ENCODE data around the gene FAAH2. TPM values are rescaled to one million over a fixed set of nuclear protein-coding genes. Genes with fewer than 3 reads are reported as not detected.
"Not testable (repeated sequence)": the region's sequence is repeated elsewhere in the genome, so short reads cannot be mapped to it uniquely, and the experiment has no call there.

FAAH2 gene
- total RNA-seq, 4 donors from 2014 or later: 7.4 to 13.7 (median 12.4) TPM

GRCh38 chrX:57289089-57289488, 2.6 kb downstream of the FAAH2 start:
- Histone ChIP-seq H3K4me3 (replicated peaks in 1 of 3) (no peak overlapping the region), H3K4me1 (no peaks in the 10 kb centered on the region), H3K36me3 (no peaks in the 10 kb centered on the region), H3K27ac (no peak overlapping the region), H3K27me3 (no peaks in the 10 kb centered on the region), H3K9me3 (no peaks in the 10 kb centered on the region)
- no peak for TF ChIP-seq CTCF (IDR thresholded peaks at IDR 0.05)
- TF ChIP-seq POLR2A (IDR thresholded peaks at IDR 0.05): no peak
- DNase-seq: no peak
- 71 to 85% methylated on average over 1 of the region's 1 CpG for WGBS, 2 donors
- intact Hi-C loops (cut with DNase I): no loop called here

GRCh38 chrX:57294961-57295360, 8.5 kb downstream of the FAAH2 start:
- TF ChIP-seq CTCF (IDR thresholded peaks at IDR 0.05): no peak
- no peak for TF ChIP-seq POLR2A (IDR thresholded peaks at IDR 0.05)
- H3K4me1 ChIP-seq: no peaks in the 10 kb centered on the region

GRCh38 chrX:57295679-57296078, 9.2 kb downstream of the FAAH2 start:
- H3K9me3 ChIP-seq; DNase-seq; H3K27me3 ChIP-seq; H3K4me1 ChIP-seq; H3K4me3 ChIP-seq (replicated peaks in 1 of 3); intact Hi-C loops (cut with DNase I); H3K36me3 ChIP-seq; H3K27ac ChIP-seq: not testable (repeated sequence)
- 97 to 100% methylated on average over 1 to 5 of the region's 6 CpGs for WGBS, 2 donors

More at GRCh38 chrX:57294961-57295360, 8.5 kb downstream of the FAAH2 start:
- H3K27me3 ChIP-seq: no peaks in the 10 kb centered on the region
- H3K4me3 ChIP-seq (replicated peaks in 1 of 3): no peak overlapping the region
- no peak for DNase-seq
- no peaks in the 10 kb centered on the region for H3K36me3 ChIP-seq
- no peaks in the 10 kb centered on the region for H3K9me3 ChIP-seq
- H3K27ac ChIP-seq: no peak overlapping the region
- intact Hi-C loops (cut with DNase I): no loop called here

GRCh38 chrX:57313583-57314215, 27.2 kb downstream of the FAAH2 start:
- no peak for TF ChIP-seq CTCF (IDR thresholded peaks at IDR 0.05)
- TF ChIP-seq POLR2A (IDR thresholded peaks at IDR 0.05): no peak
- Histone ChIP-seq H3K27me3 (no peaks in the 10 kb centered on the region), H3K9me3 (no peaks in the 10 kb centered on the region), H3K36me3 (no peaks in the 10 kb centered on the region), H3K27ac (no peak overlapping the region), H3K4me3 (replicated peaks in 1 of 3) (no peak overlapping the region), H3K4me1 (no peaks in the 10 kb centered on the region)
- WGBS, 2 donors: 88 to 93% methylated on average over 2 of the region's 2 CpGs
- no peak for DNase-seq
- intact Hi-C loops (cut with DNase I): no loop called here

- intact Hi-C loops (cut with DNase I): no loop called here
- DNase-seq: no peak
- no peaks in the 10 kb centered on the region for H3K36me3 ChIP-seq
- H3K4me3 ChIP-seq (replicated peaks in 1 of 3): no peak overlapping the region
- H3K27me3 ChIP-seq: no peaks in the 10 kb centered on the region
- no peak for TF ChIP-seq CTCF (IDR thresholded peaks at IDR 0.05)
- no peak for TF ChIP-seq POLR2A (IDR thresholded peaks at IDR 0.05)
- no peak overlapping the region for H3K27ac ChIP-seq
- H3K9me3 ChIP-seq: no peaks in the 10 kb centered on the region
- no peaks in the 10 kb centered on the region for H3K4me1 ChIP-seq
These were observed 42.5 kb downstream of the FAAH2 start for GRCh38 chrX:57329008-57329407.

- DNase-seq; H3K27ac ChIP-seq; H3K36me3 ChIP-seq; H3K4me3 ChIP-seq (replicated peaks in 1 of 3); H3K9me3 ChIP-seq; H3K4me1 ChIP-seq; H3K27me3 ChIP-seq; intact Hi-C loops (cut with DNase I): not testable (repeated sequence)
- WGBS, 2 donors: 80% methylated on average over 1 of the region's 2 CpGs; no CpG with 5 or more reads in 1 of the 2 donors
These were observed 49.3 kb downstream of the FAAH2 start for GRCh38 chrX:57335790-57336189.

All from thyroid gland (tissue), 4 donors.